HG02973 (cell line): ENCODE data around the gene ELF4.
"Not testable (repeated sequence)": the region's sequence is repeated elsewhere in the genome, so short reads cannot be mapped to it uniquely, and the experiment has no call there.

Experiments
- ATAC-seq: cut with Tn5 transposase; IDR thresholded peaks from one replicate; pipeline ENCODE4 v1.9.1; 2021; ENCODE audit warnings: moderate library complexity; ENCODE audit not compliant: unreplicated experiment

ELF4 gene

DNA sequence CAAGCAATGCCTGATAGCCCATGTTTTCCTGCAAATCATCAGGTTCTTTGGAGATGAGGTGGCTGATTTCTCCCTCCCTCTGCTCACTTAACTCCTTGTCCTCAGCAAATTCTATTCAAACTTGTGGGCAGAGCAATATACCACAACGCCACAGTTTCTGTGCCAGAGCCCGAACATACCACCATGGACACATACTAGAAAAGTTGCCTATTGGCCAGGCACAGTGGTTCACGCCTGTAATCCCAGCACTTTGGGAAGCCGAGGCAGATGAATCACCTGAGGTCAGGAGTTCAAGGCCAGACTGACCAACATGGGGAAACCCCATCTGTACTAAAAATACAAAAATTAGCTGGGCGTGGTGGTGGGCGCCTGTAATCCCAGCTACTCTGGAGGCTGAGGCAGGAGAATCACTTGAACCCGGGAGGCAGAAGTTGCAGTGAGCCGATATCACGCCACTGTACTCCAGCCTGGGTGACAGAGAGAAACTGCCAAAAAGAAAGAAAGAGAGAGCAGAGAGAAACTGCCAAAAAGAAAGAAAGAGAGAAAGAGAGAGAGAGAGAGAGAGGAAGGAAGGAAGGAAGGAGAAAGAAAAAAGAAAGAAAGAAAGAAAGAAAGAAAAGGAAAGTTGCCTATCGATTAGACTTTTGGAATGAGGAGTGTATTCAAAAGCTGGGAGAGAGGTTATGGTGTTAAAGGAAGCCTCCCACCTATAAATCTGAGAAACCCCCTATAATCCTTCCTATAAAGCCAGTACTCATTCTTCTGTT is 5.0 kb upstream of the ELF4 start:
- ATAC-seq: not testable (repeated sequence)

DNA sequence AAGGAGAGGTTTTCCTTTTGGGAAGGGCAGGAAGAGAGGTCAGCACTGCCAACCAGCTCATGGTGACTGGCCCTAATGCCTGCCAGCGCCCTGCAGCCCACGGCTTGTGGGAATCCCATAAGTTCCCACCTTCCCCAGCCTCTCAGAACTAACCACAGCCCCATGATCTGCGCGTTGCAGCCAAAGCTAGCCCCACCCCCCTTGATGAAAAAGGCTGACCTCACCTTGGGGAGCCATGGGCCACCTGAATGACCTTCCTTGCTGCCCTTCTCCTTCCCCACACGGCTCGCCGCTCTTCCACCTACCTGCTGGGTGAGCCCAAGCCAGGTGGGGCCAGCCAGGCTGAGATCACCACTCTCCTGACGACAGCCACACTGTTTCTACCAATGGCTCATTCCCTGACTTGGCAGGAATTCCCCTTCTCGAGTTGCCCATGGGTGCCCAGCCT is 3.9 kb upstream of the ELF4 start:
- no peak for ATAC-seq

- no peak for ATAC-seq
Measured at GRCh38 chrX:130111220-130112154, 1.2 kb upstream of the ELF4 start.

- ATAC-seq: peak; percentile 8
Measured at GRCh38 chrX:130109429-130110378, 593 bp downstream of the ELF4 start.

- peak; percentile 61 for ATAC-seq
Measured at GRCh38 chrX:130108647-130109428, 1.5 kb downstream of the ELF4 start.

DNA sequence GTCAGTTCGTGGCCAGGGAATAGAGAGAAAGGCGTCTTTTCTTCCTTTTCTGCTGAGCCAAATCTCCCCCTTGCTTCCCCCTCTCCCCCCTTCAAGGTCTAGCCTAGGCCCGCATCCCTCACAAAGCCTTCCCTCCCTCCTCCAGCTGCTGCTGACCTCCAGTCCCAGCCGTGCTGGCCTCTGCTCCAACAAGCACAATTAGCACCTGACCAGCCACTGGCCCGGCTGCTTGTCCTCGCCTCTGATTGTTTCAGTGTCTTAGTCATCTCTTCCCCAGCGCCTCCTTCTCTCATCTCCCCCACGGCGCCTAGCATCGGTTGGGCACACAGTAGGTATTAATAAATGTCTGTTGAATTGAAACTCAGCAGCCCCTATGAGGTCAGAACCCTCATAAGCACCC is 4.2 kb downstream of the ELF4 start:
- ATAC-seq: no peak

DNA sequence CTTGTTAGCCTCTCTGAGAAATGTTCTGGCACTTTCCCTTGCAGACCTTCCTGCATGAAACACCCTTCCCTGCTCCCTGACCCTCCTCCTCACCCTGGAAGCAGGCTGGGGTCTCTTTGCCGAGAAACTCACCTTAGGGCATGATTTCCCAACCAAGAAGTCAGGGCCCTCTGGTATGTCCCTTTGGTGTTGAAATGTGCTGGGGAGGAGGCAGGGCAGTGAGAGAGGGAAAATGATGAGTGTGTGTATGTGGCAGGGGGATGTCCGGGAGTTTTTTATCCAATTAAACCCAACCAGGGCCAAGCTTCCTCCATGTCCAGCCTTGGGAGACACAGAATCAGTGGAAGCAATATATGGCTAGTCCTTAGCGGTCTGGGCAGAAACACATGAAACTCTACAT is 5.1 kb downstream of the ELF4 start:
- no peak for ATAC-seq

DNA sequence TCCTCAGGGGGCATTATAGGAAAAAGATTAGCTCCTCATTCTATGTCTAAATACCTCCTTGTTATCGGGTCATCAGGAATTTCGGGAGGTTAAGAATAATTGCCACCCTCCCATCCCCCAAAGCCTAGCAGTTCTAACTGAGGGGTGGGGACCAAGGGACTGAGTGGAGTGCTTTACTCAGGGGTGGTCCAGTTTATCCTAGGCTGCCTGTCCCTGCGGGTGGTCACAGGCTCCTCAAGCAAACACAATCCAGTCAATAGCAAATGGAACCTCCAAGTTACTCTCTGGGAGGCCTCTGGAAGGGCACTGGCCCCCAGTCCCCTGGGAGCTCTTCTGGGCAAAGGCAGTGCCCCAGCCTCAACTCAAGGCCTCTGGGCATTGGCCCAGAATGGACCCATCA is 6.7 kb downstream of the ELF4 start:
- ATAC-seq: no peak

DNA sequence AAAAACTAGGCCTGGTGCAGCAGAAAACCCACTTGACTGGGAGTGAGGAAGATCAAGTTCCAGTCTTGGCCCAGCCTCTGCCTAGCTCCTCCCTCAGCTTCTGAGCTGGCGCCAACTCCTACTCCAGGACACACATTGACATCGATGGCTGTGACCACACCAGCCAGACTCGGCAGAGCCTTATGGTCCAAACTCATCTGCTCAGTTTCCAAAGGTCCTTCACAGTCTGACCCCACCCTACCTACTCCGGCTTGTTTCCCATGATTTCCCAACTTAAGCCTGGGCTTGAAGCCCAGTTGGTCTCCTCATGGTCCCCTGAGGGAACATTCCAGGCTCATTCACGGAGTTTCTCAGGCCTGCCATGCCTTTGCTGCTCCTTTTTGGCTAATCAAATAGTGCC is 10.1 kb downstream of the ELF4 start:
- no peak for ATAC-seq

DNA sequence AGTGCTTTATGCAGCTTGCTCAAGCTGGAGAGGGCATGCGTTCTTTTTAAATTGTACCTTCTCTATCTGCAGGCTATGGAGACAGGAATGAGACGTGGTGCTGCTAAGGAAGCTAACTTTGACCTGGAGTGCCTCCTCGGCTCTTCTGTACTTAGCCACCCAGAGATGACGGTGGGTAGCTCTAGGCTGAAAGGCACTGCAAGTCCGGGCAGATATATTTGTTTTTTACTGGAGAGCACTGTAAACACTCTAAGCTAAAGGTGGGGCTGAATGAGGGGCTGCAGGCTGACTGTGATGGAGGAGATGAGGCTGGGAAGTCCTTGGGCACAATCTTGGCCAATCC is 12.1 kb downstream of the ELF4 start:
- no peak for ATAC-seq

GRCh38 chrX:130097507-130098209 is 12.6 kb downstream of the ELF4 start:
- no peak for ATAC-seq

- ATAC-seq: no peak
Measured at GRCh38 chrX:130095249-130096030, 14.9 kb downstream of the ELF4 start.

DNA sequence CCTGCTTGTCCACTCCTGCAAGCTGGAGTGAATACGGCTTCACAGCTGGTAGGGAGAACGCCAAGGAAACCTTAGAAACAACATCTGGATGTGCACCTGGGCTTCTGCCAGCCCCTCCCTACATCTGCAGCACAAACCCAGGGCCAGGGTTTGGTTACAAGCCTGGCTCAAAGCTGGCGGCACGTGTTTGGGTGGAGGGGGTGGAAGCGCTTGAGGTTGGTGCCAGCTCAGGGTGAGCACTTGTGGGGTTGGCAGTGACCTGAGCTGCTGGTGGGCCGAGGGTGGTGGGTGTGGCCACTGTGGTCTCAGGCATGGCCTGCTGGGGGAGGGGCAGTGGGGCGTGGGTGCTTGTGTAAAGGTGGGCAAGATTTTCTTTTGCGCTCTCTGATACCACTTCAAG is 15.6 kb downstream of the ELF4 start:
- ATAC-seq: no peak

DNA sequence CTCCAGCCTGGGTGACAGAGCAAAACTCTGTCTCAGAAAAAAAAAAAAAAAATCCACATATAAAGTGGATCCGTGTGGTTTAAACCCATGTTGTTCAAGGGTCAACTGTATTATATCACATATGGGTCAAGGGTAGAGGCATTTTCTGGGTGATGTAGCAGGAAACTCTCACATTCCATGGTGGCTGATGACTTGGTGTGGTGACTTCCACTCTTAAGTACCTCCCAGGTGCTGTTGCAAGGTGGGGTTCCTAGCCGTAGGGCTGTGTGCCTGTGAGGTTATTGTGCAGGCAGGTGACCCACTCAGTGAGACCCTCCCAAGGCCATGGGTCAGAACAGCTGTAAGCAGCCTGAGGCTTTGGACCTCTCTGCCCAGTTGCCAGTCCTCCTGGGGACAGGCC is 17.0 kb downstream of the ELF4 start:
- ATAC-seq: no peak

DNA sequence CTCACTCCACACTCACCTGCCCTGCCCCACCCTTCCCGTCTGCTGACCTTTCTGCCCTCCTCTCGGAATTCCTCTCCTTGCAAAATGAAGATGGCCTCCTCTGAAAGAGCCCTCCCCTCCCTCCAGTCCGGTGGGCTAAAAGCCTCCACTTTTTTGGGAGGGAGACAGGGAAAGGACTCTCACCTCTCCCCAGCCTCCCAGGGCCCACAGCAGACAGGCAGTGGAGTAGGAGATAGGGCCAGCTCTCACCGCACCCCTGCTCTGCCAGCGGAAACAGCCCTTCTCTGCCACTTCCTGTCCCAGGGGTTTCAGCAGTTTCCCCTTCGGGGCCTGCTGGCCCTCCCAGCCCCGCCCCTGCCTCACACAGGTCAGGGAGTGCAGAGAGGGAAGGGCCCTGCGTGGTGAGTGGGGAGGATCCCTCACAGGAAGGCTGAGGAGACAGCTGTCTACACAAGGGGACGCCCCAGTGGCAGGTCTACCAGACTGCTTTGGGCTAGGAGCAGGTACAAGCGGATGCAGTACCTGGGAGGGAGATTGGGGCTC is 18.2 kb downstream of the ELF4 start:
- ATAC-seq: peak; percentile 99

DNA sequence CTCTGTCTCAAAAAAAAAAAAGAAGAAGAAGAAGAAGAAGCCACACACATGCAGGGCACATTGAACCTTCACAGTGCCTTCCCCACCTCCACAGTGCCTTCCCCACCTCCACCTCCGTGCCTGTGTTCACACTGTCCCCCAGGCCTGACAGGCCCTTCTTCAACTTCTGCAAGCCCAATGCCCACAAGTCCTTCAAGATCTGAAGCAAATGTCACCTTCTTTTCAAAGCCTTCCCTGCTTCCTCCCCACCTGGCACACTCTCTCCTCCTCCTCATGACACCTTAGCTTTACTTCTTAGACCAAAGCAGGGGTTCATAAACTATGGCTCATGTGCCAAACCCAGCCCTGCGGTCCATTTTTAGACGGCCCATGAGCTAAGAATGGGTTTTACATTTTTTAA is 19.9 kb downstream of the ELF4 start:
- ATAC-seq: no peak

- peak; percentile 28 for ATAC-seq
Measured at GRCh38 chrX:130086447-130087206, 23.7 kb downstream of the ELF4 start.
